Lung (tissue), 12 donors: ENCODE measurements around the gene ZNF44. TPM values are rescaled to one million over a fixed set of nuclear protein-coding genes. Genes with fewer than 3 reads are reported as not detected.

Experiments used
- ATAC-seq: fragments of 200-7000 bp; cut with Tn5 transposase; one replicate; pipeline ENCODE4 v1.9.1; 2020; ENCODE audit warnings: moderate number of reproducible peaks; ENCODE audit not compliant: insufficient read depth, low FRiP score
- DNase-seq, 3 donors: peaks; one replicate each; pipeline ENCODE4 v3.0.0-alpha.2; 2013 to 2017
- H3K27ac ChIP-seq, 2 donors: one replicate each; pipeline ENCODE4 v1.5.1; 2013; ENCODE audit warnings: mild to moderate bottlenecking in 2 of 2, moderate library complexity in 2 of 2, control low read depth in 1 of 2, inconsistent platforms in 1 of 2, low read depth in 1 of 2, low read length in 1 of 2
- H3K27me3 ChIP-seq, 3 donors: one replicate each; pipeline ENCODE4 v1.5.1; 2013; ENCODE audit warnings: low read length in 2 of 3; ENCODE audit not compliant: control insufficient read depth in 3 of 3, insufficient read depth in 3 of 3
- H3K36me3 ChIP-seq, 4 donors: one replicate each; pipeline ENCODE4 v1.5.1; 2013; ENCODE audit warnings: low read length in 4 of 4, mild to moderate bottlenecking in 1 of 4, moderate library complexity in 1 of 4; ENCODE audit not compliant: control insufficient read depth in 4 of 4, insufficient read depth in 4 of 4
- H3K4me1 ChIP-seq, 5 donors: one replicate each; pipeline ENCODE4 v1.5.1; 2013; ENCODE audit warnings: low read length in 5 of 5, mild to moderate bottlenecking in 2 of 5, moderate library complexity in 1 of 5; ENCODE audit not compliant: control insufficient read depth in 5 of 5, insufficient read depth in 5 of 5
- H3K4me3 ChIP-seq: one replicate; pipeline ENCODE4 v1.5.1; 2013; ENCODE audit warnings: mild to moderate bottlenecking, control low read depth, moderate library complexity
- H3K9ac ChIP-seq, 2 donors: one replicate each; pipeline ENCODE4 v1.5.1; 2013; ENCODE audit warnings: low read length in 2 of 2, control low read depth in 1 of 2; ENCODE audit not compliant: insufficient read depth in 1 of 2
- H3K9me3 ChIP-seq, 4 donors: one replicate each; pipeline ENCODE4 v1.5.1; 2013; ENCODE audit warnings: low read length in 3 of 4, mild to moderate bottlenecking in 1 of 4, moderate library complexity in 1 of 4; ENCODE audit not compliant: control insufficient read depth in 4 of 4, insufficient read depth in 3 of 4
- CTCF ChIP-seq: IDR thresholded peaks from 2 replicates; pipeline ENCODE4 v1.5.1; 2012; ENCODE audit warnings: mild to moderate bottlenecking; ENCODE audit errors: control extremely low read depth, extremely low read depth
- WGBS, 2 donors: extraction: QIAGEN DNeasy Blood & Tissue Kit; methylation state at CpG; one replicate each; pipeline ENCODE4 v1.1.7; 2013; 5-methylcytosine and 5-hydroxymethylcytosine counted together
- polyA plus RNA-seq, 2 donors: library from polyadenylated mRNA; stranded (reverse); fragments of 200-250 nt; gene quantifications; one replicate each; pipeline ENCODE4 v1.2.1, GENCODE V29; 2013
- total RNA-seq, 2 donors: library from RNA; depleted of rRNA in 1 of 2; stranded (reverse); fragments of >200 nt in 1 of 2; gene quantifications; one replicate each; pipeline ENCODE4 v1.2.1, GENCODE V29; 2014 to 2021
- donor health status: control.
- donor health status: control.
- donor health status: Bipolar disorder and iron deficiency.
- donor health status: healthy.
- donor health status: DM: yes; HTN: yes; CAD: no.

The ZNF44 gene
- total and polyA plus RNA-seq, 4 donors, result 7.1 to 29.3 (median 11.8) TPM

- WGBS, 2 donors, result 84 to 88% methylated on average over 1 of the region's 1 CpG
- Histone ChIP-seq H3K36me3 (peaks cover 0 to 10% (median 3%) of the 10 kb centered on the region in 4 donors), H3K4me1 (no peaks in the 10 kb centered on the region), H3K9me3 (peaks cover 0 to 21% (median 5%) of the 10 kb centered on the region in 4 donors), H3K4me3 (no peak overlapping the region), H3K27me3 (no peaks in the 10 kb centered on the region), H3K9ac (no peak overlapping the region), H3K27ac (no peak overlapping the region)
- no peak for TF ChIP-seq CTCF
- DNase-seq (no peak), ATAC-seq (no peak)
Measured at GRCh38 chr19:12222980-12223630, 71.6 kb downstream of the ZNF44 start.

Other genes with a start within 250 kb of the ZNF44 start
- gene ZNF878, start 241.9 kb downstream of the ZNF44 start, total RNA-seq, result under 1 TPM; 0.23 to 0.28 TPM
- under 1 TPM; 0.22 to 0.33 TPM for gene ZNF878, start 241.9 kb downstream of the ZNF44 start, polyA plus RNA-seq
- gene ZNF844, start 230.2 kb downstream of the ZNF44 start, total RNA-seq, result 10 to 100 TPM; 10.6 to 25.5 TPM
- 1 to 10 TPM; 3.0 to 3.9 TPM for gene ZNF844, start 230.2 kb downstream of the ZNF44 start, polyA plus RNA-seq
- gene ZNF20, start 154.5 kb downstream of the ZNF44 start, total RNA-seq, result 10 to 100 TPM in 1 of 2 donors, 1 to 10 TPM in 1; 6.0 to 15.0 TPM
- gene ZNF20, start 154.5 kb downstream of the ZNF44 start, polyA plus RNA-seq, result 1 to 10 TPM; 2.2 to 3.5 TPM
- gene ZNF625, start 138.1 kb downstream of the ZNF44 start, total RNA-seq, result 10 to 100 TPM in 1 of 2 donors, 1 to 10 TPM in 1; 5.4 to 17.6 TPM
- 1 to 10 TPM; 1.0 to 3.1 TPM for gene ZNF625, start 138.1 kb downstream of the ZNF44 start, polyA plus RNA-seq
- gene ZNF136, start 131.8 kb downstream of the ZNF44 start, total RNA-seq, result 10 to 100 TPM in 1 of 2 donors, 1 to 10 TPM in 1; 7.4 to 24.3 TPM
- gene ZNF136, start 131.8 kb downstream of the ZNF44 start, polyA plus RNA-seq, result 1 to 10 TPM; 4.1 to 4.5 TPM
- 1 to 10 TPM; 3.2 to 4.9 TPM for gene ZNF563, start 38.8 kb upstream of the ZNF44 start, total RNA-seq
- 1 to 10 TPM; 1.6 to 1.9 TPM for gene ZNF563, start 38.8 kb upstream of the ZNF44 start, polyA plus RNA-seq
- gene ZNF442, start 70.8 kb upstream of the ZNF44 start, total RNA-seq, result 1 to 10 TPM; 4.7 to 7.2 TPM
- gene ZNF442, start 70.8 kb upstream of the ZNF44 start, polyA plus RNA-seq, result 1 to 10 TPM; 1.1 to 1.9 TPM
- gene ZNF799, start 106.4 kb upstream of the ZNF44 start, total RNA-seq, result 1 to 10 TPM; 5.4 to 9.8 TPM
- gene ZNF799, start 106.4 kb upstream of the ZNF44 start, polyA plus RNA-seq, result 1 to 10 TPM; 3.6 to 6.2 TPM
- gene ZNF443, start 146.1 kb upstream of the ZNF44 start, total RNA-seq, result 1 to 10 TPM; 3.3 to 9.4 TPM
- gene ZNF443, start 146.1 kb upstream of the ZNF44 start, polyA plus RNA-seq, result 1 to 10 TPM; 1.4 to 2.6 TPM
- gene ZNF709, start 189.9 kb upstream of the ZNF44 start, total RNA-seq, result 10 to 100 TPM in 1 of 2 donors, 1 to 10 TPM in 1; 2.6 to 14.6 TPM
- 1 to 10 TPM in 1 of 2 donors, under 1 TPM in 1; 0.64 to 1.3 TPM for gene ZNF709, start 189.9 kb upstream of the ZNF44 start, polyA plus RNA-seq